RWPE1 (cell line): ENCODE measurements around the gene RALGAPA2.

Experiments used
- CTCF ChIA-PET: fragments of 350-600 bp; sonication (Branson Sonifier 250); formaldehyde crosslinking; extraction: SDS; loops from one replicate; lab custom pipeline; 2021; lab: Yijun Ruan, JAX
- POLR2A ChIA-PET: fragments of 400-600 bp; formaldehyde crosslinking; extraction: SDS; loops from one replicate; lab custom pipeline; 2020; ENCODE audit warnings: antibody characterized with exemption; ENCODE audit not compliant: low non-redundant PET; lab: Yijun Ruan, JAX
- DNase-seq: peaks from one replicate; pipeline ENCODE4 v3.0.0; 2012; ENCODE audit warnings: low spot score
- H3K27ac ChIP-seq: fragments of 450-650 bp; 2 replicates; pipeline ENCODE4 v1.5.1; 2017
- CTCF ChIP-seq: fragments of 450-650 bp; conservative IDR thresholded peaks from 2 replicates; pipeline ENCODE4 v1.5.1; 2017; ENCODE audit warnings: low read depth, mild to moderate bottlenecking

RALGAPA2 gene

GRCh38 chr20:20386192-20386591 is 326.3 kb downstream of the RALGAPA2 start:
- POLR2A ChIA-PET, result no interaction called here

GRCh38 chr20:20375862-20376261 is 336.6 kb downstream of the RALGAPA2 start:
- ChIA-PET CTCF (no interaction called here), POLR2A (no interaction called here)
- no peak for TF ChIP-seq CTCF
- H3K27ac ChIP-seq, result no peak overlapping the region
- DNase-seq, result no peak

More at GRCh38 chr20:20386192-20386591, 326.3 kb downstream of the RALGAPA2 start:
- DNase-seq, result no peak
- CTCF ChIA-PET, result no interaction called here
- no peak overlapping the region for H3K27ac ChIP-seq
- TF ChIP-seq CTCF, result no peak

- ChIA-PET POLR2A (no interaction called here), CTCF (no interaction called here)
- TF ChIP-seq CTCF, result no peak
- no peak for DNase-seq
- H3K27ac ChIP-seq, result no peak overlapping the region
Observed at GRCh38 chr20:20373091-20373571, 339.3 kb downstream of the RALGAPA2 start.

- H3K27ac ChIP-seq, result no peak overlapping the region
- TF ChIP-seq CTCF, result no peak
- ChIA-PET POLR2A (no interaction called here), CTCF (interaction anchor here (0.7 to 0.8 kb wide), 2 partner anchors 86 to 713 kb away, joined by 3 to 4 read pairs; no protein-coding TSS in a partner anchor)
- no peak for DNase-seq
Observed at GRCh38 chr20:20371681-20372080, 340.8 kb downstream of the RALGAPA2 start.

- ChIA-PET POLR2A (no interaction called here), CTCF (interaction anchor here (0.5 kb wide), 1 partner anchor 19 kb away, joined by 4 read pairs; no protein-coding TSS in a partner anchor)
- no peak overlapping the region for H3K27ac ChIP-seq
- no peak for DNase-seq
- TF ChIP-seq CTCF, result no peak
Observed at GRCh38 chr20:20371083-20371482, 341.4 kb downstream of the RALGAPA2 start.

GRCh38 chr20:20370094-20370575 is 342.3 kb downstream of the RALGAPA2 start:
- TF ChIP-seq CTCF, result no peak
- CTCF ChIA-PET, result interaction anchor here (0.5 to 1.3 kb wide), 5 partner anchors 11 to 456 kb away, joined by 3 to 5 read pairs (median 3); no protein-coding TSS in a partner anchor
- no peak overlapping the region for H3K27ac ChIP-seq
- no peak for DNase-seq
- POLR2A ChIA-PET, result no interaction called here
